MM.1S (cell line): ENCODE results near the gene SESTD1.

Experiments
- EZH2 ChIP-seq: fragments of 300-600 bp; sonication (generic); optimal IDR thresholded peaks from 2 replicates; pipeline ENCODE3; 2017; ENCODE audit warnings: low read depth, mild to moderate bottlenecking, antibody characterized with exemption, low read length, mixed read lengths
- EZH2phosphoT487 ChIP-seq: fragments of 300-600 bp; sonication (generic); IDR thresholded peaks from 2 replicates; pipeline ENCODE4 v1.6.1; 2018; ENCODE audit warnings: antibody characterized with exemption, low read length
- TF ChIP-seq, protein P1 (sequence below): fragments of 300-600 bp; sonication (generic); IDR thresholded peaks from 2 replicates; pipeline ENCODE4 v1.5.1; 2016; ENCODE audit warnings: antibody characterized with exemption, low read length, mixed read lengths

DNA sequence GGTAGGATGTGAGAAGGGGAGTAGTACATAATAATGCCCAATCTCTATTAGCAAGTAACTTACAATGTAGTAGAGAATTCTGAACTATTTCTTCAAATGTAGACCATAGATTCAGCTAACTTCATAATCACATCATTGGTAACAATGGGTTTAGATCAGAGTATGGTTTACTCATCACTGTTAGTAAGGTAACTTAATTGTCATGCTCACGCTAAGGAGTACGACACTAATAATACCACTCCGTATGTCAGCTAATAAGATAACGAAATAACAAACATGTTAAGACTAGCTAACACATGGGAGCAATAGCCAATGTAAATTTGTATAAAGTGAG lies 158.3 kb downstream of the SESTD1 start:
- TF ChIP-seq, protein P1, sequence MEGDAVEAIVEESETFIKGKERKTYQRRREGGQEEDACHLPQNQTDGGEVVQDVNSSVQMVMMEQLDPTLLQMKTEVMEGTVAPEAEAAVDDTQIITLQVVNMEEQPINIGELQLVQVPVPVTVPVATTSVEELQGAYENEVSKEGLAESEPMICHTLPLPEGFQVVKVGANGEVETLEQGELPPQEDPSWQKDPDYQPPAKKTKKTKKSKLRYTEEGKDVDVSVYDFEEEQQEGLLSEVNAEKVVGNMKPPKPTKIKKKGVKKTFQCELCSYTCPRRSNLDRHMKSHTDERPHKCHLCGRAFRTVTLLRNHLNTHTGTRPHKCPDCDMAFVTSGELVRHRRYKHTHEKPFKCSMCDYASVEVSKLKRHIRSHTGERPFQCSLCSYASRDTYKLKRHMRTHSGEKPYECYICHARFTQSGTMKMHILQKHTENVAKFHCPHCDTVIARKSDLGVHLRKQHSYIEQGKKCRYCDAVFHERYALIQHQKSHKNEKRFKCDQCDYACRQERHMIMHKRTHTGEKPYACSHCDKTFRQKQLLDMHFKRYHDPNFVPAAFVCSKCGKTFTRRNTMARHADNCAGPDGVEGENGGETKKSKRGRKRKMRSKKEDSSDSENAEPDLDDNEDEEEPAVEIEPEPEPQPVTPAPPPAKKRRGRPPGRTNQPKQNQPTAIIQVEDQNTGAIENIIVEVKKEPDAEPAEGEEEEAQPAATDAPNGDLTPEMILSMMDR = no peak
- TF ChIP-seq EZH2 = no peak
- TF ChIP-seq EZH2phosphoT487 = no peak
